HT1080 (cell line): ENCODE data around the gene LIPE. TPM values are rescaled to one million over a fixed set of nuclear protein-coding genes. Genes with fewer than 3 reads are reported as not detected.

Experiments
- DNase-seq: peaks from one replicate; pipeline ENCODE4 v3.0.0-alpha.2; 2015; ENCODE audit warnings: low read depth
- total RNA-seq: library from RNA; depleted of rRNA; stranded (reverse); fragments of >200 nt; shearing (Covaris generic); gene quantifications from 2 replicates; pipeline ENCODE4 v1.2.3, GENCODE V29; 2014

The LIPE gene
- total RNA-seq, 1 experiment from 2014 or later, result not detected

DNA sequence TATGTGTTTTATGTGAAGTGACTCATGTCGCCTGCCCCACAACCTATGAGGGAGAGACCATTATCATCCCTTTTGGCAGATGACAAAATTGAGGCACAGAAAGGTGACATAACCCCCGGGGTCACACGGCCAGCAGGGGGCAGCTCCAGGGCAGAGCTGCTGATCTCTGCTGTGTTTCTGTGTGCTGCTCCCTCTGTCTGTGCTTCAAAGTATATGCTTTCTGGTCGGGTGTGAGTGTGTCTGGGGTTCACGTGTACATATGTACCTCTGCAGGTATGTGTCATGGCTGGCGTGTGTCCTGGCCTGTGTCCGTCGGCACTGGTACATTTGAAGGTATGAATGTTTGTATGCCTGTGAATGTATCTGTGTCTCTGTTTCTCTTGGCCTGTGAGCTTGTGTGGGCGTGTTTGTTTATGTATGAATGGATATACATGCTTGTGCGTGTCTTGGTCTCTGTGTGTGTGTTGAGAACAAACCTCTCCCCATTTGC lies 7.1 kb downstream of the LIPE start:
- DNase-seq, result peak; percentile 48

DNA sequence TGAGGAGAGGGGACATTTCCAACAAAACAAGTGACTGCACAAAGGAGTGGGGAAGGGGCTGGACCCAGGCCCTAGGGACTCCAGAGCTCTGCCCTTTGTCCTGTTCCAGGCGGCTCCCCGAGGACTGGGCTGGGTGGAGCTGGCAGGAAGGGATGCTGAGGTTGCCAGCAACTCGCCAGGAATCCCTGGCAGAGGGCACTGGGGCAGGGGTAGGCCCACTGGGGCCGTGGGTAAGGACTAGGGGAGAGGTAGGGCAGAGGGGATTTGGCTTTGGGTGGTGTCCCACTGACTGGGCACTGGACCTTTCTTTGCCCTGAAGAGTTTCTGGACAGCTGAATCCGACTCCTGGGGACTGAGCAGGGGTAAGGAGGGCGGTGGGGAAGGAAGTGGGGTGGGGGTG lies 7.9 kb downstream of the LIPE start:
- DNase-seq, result no peak

DNA sequence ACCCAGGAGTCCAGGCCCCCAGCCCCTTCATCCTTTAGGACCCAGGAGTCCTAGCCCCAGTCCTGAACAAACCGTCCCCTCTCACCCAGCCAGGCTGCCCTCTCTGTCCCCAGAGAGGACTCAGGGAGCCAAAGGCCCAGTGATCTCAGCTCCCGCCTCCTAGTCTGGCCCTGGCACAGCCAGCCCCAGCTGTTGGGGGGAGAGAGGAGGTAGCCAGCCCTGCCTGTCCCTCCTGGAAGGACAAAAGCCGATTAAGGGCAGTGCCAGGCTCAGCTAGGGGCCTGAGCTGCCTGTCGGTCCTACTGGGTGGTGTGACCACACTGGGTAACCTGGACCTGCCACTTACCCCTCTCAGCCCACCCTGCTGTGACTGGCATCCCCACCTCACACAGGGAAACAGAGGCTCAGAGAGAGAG lies 14.5 kb downstream of the LIPE start:
- no peak for DNase-seq

DNA sequence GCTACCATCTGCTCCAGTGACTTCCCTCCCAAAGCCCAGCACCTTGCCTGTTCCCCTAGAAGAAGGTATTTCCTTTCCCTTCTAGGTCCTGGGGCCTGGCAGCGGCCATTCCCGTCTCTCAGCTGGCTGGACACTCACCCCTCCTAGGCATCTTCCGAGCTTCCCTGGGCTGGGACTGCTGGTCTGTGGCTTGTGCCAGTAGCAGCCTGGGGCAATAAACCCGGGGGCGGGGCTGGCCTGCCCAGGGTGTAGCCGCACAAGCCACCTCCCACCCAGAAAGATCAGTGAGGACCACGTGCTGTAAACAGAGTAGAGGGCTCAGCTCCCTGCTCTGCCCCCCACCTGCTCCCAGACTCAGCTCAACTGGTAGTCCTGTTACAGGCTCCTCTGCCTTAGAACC lies 15.0 kb downstream of the LIPE start:
- DNase-seq, result no peak

DNA sequence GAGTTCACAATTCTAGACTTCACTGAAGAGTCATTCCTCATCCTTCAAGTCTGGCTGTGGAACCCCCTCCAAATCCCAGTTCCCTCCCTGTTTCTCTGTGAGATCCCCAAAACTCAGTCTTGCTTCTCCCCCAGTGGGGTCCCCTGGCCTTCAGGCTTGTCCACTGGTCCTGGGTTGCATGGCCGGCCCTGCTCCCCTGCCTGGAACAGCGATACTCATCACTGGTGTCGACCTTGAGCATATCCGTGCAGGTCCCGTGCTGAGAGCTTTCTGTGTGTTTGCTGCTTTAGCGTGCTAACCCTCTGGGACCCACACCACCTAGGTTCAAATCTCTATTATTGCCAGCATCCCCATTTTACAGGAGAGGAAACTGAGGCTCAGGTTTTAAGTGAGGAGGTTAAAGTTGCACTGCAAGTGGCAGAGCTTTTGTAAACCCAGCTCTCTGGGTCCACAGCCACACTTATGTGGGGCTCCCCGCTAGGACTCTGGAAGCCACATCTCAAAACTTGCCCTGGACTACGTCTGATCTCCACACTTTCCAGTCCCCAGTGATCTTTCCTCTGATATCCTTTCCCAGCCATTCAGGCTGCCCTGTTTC lies 15.5 kb downstream of the LIPE start:
- DNase-seq, result no peak

DNA sequence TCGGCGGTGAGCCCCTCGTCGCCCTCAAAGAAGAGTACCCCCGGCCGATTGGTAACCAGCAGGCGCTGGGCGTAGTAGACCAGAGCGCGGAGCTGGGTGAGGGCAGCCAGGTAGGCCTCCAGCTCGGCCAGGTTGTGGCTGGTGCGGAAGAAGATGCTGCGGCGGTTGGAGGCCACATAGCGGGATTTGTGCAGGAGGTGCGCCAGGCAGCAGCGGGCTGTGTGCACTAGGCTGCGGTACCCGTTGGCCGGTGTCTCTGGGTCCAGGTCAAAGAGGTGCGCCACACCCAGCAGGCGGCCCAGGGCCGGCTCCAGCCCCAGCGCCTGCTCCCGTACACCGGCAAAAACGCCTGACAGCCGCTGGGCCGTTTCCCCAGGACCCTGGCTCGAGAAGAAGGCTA lies 16.8 kb downstream of the LIPE start:
- no peak for DNase-seq

DNA sequence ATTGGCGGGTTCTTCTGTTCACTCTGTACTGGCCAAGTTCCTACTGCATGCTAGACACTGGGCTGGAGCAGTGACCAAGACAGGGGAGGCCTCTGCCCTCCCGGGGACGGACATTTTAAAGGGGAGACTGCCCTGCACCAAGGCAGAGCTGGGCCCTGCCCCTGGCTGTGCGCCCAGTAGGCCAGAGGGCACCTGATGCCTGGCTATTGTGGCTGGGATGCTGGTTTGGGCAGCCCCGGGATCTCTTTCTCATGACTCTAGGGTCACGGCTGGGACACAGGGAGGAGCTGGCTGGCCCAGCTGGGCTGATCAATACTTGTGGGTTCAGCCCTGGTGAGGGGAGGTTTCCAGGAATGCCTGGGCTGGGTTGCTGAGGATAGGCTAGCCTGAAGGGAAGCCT lies 17.7 kb downstream of the LIPE start:
- DNase-seq, result no peak

DNA sequence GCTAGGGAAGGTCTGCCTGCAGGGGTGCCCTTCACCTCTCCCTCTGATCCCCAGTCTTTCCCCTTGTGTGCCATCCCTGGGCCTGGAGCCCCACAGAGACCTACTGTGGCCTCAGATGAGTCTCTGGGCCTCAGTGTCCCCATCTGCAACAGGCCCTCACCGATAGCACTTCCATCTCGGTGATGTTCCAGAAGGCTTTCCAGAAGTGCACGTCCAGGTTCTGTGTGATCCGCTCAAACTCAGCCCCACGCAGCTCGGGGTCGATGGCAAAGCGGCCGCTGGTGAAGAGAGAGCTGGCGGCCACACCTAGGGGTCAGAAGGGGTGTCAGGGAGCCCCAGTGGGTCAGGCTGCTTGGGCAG lies 19.4 kb downstream of the LIPE start:
- no peak for DNase-seq

DNA sequence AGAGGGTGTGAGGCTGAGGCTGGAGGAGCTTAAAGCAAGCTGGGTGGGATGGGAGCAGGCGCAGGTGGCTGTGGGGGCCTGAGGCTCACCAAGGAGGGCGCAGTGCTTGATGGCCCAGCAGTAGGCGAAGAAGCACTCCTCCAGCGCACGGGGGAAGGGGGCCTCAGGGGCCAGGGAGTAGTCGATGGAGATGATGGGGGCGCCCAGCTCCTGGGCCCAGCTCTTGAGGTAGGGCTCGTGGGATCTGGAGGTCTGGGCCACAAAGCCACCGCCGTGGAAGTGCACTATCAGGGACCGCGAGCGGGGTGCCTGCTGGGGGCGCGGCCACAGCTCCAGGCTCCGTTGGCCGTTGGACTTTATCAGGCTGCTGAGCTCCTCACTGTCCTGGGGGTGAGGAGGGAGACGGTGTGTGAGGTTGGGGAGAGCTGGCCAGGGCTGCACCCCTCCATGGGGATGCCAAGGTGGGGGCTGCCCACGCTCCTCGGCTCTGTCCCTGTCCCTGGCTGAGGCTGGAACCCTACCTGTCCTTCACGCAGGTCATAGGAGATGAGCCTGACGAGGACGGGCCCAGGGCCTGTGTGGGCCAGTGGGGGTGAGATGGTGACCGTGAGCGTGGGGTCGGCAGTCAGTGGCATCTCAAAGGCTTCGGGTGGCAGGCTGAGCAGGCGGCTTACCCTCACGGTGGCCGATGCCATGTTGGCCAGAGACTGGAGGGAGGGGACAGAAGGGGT lies 19.9 kb downstream of the LIPE start:
- DNase-seq, result no peak

DNA sequence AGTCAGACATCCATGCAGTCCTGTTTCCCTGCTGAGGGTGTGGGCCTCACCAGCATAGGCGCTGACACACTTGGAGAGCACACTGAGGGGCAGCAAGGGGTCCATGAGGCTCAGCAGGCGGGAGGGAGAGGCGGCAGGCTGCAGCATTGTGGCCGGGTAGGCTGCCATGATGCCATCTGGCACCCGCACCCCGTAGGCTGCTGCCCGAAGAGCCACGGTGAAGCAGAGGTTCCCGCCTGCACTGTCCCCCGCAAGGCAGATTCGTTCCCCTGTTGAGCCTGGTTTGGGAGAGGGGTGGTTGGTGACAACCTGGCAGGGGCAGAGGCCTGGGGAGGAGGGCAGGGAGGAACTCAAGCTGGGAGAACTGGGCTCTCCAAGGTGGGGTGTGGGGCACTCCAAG lies 21.1 kb downstream of the LIPE start:
- DNase-seq, result no peak

DNA sequence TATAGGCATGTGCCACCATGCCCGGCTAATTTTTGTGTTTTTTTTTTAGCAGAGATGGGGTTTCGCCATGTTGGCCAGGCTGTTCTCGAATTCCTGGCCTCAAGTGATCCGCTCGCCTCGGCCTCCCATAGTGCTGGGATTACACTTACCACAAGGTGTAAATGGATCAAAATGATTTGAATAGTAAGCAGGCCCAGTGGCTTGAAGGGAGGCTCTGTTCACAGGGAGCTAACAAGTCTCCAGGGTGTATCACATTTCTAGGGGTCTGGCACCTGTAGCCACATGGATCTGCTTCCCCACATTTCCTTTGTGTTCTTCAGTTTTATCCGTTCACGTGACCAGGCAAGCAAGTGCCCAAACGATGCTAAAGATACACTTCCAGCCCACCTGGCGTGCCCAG lies 23.6 kb downstream of the LIPE start:
- no peak for DNase-seq

DNA sequence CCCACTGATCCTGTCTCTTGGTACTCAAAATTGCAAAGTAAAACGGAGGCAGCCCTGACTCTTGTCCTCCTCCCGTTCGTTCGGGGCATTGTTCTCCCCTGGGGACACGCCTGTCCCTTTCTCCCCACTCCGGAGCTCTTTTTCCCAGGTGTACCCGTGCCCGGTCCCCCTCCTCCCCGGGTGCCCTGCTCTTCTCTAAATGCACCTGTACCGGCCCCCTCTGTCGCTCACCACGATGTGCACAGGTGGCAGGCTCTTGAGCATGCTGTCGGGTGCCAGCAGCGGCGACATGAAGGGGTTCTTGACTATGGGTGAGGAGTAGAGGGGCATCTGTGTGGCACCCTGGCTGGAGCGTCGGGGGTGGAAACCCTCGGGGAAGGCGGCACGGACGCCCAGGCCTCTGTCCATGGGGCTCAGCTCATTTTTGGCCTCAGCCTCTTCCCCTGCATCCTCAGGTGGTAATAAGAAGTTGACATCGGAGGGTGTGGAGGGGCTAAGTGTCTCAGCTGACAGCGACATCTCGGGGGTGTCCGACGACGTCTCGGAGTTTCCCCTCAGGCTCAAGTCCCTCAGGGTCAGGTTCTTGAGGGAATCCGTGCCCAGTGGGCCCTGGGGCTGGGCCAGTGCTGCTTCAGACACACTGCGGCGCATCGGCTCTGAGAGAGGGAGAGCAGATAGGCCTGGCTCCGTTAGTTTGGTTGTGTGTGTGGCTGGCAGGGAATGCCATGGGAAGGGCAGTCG lies 24.6 kb downstream of the LIPE start:
- no peak for DNase-seq

DNA sequence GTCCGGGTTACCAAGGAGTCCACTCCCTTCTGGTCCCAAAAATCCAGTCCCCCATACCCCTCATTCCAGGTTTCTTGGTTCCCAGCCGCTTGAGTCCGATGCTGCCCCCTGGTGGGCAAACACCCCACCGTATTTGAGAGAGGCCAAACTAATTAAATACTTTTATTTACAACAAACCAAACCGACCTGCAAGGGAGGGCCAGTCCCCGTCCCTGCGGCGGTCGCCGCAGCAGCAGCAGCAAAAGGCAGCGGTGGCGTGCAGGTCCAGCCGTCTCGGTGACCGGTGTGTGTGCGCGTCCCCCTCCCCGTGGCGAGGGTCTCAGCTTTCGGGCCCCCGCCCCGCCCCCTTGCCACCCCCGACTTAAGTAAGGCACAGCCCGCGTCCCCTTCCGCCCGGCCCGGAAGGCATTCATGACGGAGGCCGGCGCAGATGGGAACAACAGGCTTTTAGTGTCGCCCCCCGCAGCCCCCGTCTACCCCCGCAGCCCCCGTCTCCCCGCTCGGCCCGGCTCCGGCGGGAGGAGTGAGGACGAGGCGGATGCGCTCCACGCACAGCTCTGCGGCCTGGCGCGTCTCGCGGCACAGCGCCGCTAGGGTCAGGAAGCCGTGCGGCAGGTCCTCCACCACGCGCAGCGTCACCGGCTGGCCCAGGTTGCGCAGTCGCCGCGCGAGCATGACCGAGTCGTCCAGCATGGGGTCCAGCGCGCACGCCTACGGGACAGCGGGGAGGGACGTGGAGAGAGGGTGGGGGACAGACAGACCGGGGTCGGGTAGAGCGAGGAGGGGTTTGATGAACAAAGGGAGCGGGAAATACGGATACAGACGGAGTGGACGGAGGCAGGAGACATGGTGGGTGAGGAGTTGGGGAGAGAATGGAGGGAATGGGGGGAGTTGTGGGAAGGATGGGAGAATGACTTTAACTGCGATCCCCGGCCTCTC lies 25.6 kb downstream of the LIPE start:
- DNase-seq, result peak; percentile 55

DNA sequence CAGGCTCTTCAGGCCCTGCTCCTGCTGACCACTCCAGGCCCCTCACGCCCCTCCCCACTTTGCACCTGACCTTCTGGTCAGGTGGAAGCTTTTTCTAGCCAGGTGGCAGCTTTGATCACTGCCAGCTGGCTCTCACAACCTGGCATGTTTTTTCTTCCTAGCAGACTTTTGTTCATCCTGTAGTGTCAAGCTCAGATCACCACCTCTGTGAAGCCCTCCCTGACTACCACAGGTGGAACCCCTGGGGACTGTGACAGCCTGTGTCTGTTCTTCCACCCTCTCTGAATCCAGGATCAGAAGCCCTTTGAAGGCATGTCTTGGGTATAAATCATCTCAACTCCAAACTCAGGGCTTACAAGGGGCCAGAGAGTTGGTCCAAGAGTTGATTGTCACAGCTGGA lies 26.8 kb downstream of the LIPE start:
- DNase-seq, result no peak

DNA sequence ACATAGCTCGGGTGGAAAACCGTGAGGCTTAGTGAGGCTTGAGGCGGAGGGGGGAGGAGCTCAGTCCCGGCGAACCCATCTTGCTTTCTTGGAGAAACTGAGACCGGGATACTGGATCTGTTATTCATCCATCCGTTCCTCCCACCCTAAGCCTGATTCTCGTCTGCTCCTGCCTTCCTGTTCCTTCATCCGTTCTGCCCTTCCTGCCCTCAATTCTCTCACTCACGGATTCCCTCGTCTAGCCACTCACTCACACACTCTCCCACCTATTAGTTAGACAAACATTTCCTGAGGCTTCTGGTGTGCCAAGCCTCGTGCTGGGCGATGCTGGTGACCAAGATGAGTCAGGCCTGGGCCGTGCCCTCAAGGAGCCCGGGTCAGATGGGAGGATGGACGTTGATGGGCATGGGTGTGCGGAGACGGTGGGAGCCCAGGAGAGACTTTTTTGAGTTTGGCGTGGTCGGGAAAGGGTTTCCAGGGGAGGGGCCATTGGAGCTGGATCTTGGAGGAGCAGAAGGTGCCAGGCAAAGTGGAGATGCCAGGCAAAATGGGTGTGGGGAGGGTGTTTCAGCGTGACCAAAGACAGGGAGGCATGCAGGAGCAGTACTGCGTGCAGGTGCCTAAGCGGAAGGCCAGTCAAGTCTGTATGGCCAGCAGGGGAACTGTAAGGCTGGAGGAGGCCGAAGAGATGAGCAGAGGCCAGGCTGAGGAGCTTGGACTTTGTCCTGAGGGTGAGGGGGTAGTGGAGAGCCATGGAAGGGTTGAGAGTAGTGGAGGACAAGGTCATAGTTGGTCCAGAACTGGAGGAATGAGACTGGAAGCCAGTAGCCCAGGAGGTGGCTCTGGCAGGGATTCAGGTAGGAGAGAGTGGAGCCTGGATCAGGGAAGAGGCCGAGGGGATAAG lies 29.7 kb downstream of the LIPE start:
- no peak for DNase-seq

DNA sequence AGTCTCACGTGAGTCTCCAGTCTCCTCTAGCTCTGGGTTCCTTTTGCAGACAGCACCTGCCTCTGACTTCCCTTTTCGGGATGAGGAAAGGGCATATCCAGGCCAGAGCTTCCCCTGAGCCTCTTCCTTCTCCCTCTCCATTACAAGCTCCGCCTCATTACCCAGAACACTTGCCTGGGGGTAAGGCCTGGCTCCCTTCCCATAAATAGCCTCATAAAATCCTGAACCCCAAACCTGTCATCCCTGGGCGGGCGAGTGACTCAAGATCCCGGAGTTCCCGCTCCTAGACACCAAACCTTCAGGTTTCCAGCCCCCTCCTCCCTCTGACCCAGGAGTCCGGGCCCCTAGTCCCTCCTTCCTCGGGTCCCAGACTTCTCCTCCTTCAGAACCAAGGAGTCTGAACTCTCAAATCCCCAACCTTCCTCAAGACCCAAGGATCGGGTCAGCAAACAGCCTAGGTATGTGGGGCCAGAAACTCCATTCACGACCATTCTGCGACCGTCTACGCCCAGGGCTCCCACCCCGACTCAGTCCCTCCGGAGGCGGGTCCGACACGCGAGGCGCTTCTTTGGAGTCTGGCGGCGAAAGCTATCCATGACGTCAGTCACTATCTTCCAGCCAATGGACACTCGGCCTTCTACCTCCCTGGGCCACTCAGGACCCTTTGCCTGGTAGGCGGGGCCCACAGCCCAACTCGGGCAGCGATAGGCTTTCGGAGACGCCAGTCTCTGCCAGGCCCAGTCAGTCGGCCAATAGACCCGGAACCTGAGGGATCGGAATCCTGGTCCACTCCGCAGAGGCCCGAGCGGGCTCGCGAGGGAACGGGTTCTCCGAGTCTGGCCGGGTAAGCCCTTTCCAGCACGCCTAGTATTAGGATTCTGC lies 30.6 kb downstream of the LIPE start:
- DNase-seq, result peak; percentile 96

DNA sequence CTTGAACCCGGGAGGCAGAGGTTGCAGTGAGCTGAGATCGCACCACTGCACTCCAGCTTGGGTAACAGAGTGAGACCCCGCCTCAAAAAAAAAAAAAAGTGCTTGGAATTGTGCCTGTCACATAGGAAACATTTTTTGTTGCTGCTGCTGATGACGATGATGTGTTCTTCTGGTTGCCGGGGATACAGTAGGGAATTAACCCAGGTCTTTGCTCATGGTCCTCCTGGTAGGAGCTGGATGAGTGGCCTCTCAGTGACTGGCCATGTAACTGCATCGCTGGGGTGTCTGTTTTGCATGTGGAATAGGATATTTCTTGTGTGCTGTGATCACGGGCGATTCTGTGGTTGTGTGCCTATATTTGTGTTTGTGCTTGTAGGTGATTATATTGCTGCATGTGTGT lies 32.4 kb downstream of the LIPE start:
- DNase-seq, result peak; percentile 32

DNA sequence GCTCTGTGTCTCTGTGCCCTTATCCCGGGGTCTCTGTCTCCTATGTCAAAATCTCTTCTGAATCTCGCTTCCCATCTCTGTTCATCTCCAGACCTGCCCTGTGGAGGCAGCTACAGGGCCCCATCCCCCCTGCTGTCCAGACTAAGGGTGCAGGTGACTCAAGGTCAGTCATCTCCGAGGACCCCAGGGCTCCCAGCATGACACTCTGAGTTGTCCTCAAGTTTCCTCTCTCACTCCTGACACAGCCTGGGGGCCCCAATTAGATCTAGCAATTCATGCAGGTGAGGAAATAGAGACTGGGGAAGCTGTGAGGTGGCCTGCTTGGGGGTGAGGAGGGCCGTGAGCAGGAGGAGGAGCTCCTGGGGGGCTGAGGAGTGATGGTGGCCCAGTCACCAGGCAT lies 35.0 kb downstream of the LIPE start:
- no peak for DNase-seq

DNA sequence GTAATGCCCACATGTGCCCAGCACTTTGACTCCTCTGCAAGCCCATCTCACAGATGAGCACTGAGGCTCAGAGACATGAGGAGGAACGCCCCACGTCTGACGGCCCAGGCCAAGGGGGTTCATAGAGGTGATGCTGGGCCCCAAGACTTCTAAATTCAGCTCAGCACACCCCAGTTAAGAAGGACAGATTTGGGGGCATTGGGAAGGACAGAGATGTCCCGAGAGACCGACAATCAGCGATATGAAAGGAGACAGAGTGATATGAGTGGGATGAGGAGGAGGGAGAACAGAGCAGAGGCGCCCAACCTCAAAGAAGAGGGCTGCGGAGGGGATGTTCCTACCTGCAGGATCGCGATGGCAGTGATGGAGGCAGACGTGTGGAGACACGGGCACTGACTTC lies 37.3 kb downstream of the LIPE start, which contains the start of gene CNFN:
Gene CNFN (minus strand): TSS at position 399 of the 400 bp plus-strand sequence. CDS start 1,260 bp downstream, outside the sequence.
- no peak for DNase-seq
